Heart right ventricle (tissue), 16 donors: ENCODE measurements around the gene ZNF230. TPM values are rescaled to one million over a fixed set of nuclear protein-coding genes. Genes with fewer than 3 reads are reported as not detected.

Experiments used
- ATAC-seq, 8 donors: fragments of 200-7000 bp; cut with Tn5 transposase; one replicate each; pipeline ENCODE4 v1.9.1; 2020; ENCODE audit warnings: mild to moderate bottlenecking in 8 of 8, moderate library complexity in 8 of 8, moderate number of reproducible peaks in 1 of 8
- DNase-seq, 2 donors: peaks; one replicate each; pipeline ENCODE4 v3.0.0-alpha.2; 2020
- H3K27ac ChIP-seq, 10 donors: fragments of 200-600 bp; sonication (generic) in 2 of 10; one replicate each; pipeline versions ENCODE4 v1.5.0 to v1.8.0; 2020 to 2022; ENCODE audit warnings: mild to moderate bottlenecking in 3 of 10
- H3K27me3 ChIP-seq, 7 donors: fragments of 200-600 bp; one replicate each; pipeline ENCODE4 v1.8.0; 2021 to 2022; ENCODE audit warnings: mild to moderate bottlenecking in 2 of 7
- H3K36me3 ChIP-seq, 9 donors: fragments of 200-600 bp; sonication (generic) in 1 of 9; one replicate each; pipeline versions ENCODE4 v1.5.0 to v1.8.0; 2020 to 2022; ENCODE audit warnings: mild to moderate bottlenecking in 2 of 9
- H3K4me1 ChIP-seq, 9 donors: fragments of 200-600 bp; sonication (generic) in 1 of 9; one replicate each; pipeline versions ENCODE4 v1.5.0 to v1.8.0; 2020 to 2022; ENCODE audit warnings: mild to moderate bottlenecking in 4 of 9
- H3K4me3 ChIP-seq, 10 donors: fragments of 200-600 bp; sonication (generic) in 2 of 10; one replicate each; pipeline versions ENCODE4 v1.5.0 to v1.8.0; 2020 to 2022; ENCODE audit warnings: mild to moderate bottlenecking in 7 of 10, moderate library complexity in 2 of 10
- H3K9me3 ChIP-seq, 11 donors: fragments of 200-600 bp in 10 of 11; sonication (generic) in 2 of 11; one replicate each; pipeline versions ENCODE4 v1.5.0 to v1.8.0; 2013 to 2022; ENCODE audit warnings: mild to moderate bottlenecking in 2 of 11, control low read depth in 1 of 11, moderate library complexity in 1 of 11
- CTCF ChIP-seq, 9 donors: fragments of 200-600 bp; sonication (generic) in 2 of 9; IDR thresholded peaks; one replicate each; pipeline versions ENCODE4 v1.5.0 to v1.8.0; 2021 to 2022; ENCODE audit warnings: antibody characterized with exemption in 9 of 9, mild to moderate bottlenecking in 5 of 9, moderate library complexity in 1 of 9
- WGBS, 2 donors: extraction: QIAGEN DNeasy Blood & Tissue Kit; methylation state at CpG; one replicate each; pipeline ENCODE4 v1.1.7; 2013; ENCODE audit warnings: inconsistent platforms in 1 of 2; 5-methylcytosine and 5-hydroxymethylcytosine counted together
- intact Hi-C, 10 donors: fragments of 100-400 bp; cut with DNase I; formaldehyde crosslinking; loops; one replicate each; pipeline versions ENCODE4 v1.11.1 to v1.14.2; 2022
- polyA plus RNA-seq, 2 donors: library from polyadenylated mRNA; stranded (reverse); fragments of 200-250 nt; gene quantifications; one replicate each; pipeline ENCODE4 v1.2.3, GENCODE V29; 2013
- total RNA-seq, 10 donors: library from RNA; stranded (reverse); fragmentation: NEBNext Ultra II Directional in 3 of 10; extraction: Animal tissue kit (Norgen Biotek cat#: 25700) in 3 of 10; gene quantifications; one replicate each; pipeline versions ENCODE4 v1.2.1 to v1.2.4, GENCODE V29; 2021 to 2023
- donor health status: Arrhythmogenic right ventricular cardiomyopathy.
- donor health status: ischemic (EF 13 %, LVEDD 7.1; RV severe dilation, severe dysfunction).
- donor health status: healthy with polysubstance abuse.
- donor health status: DM: no; HTN: yes; CAD: no.
- donor health status: DM: no; HTN: no; CAD: no.
- donor health status: ischemic (EF 25% LVEDD 6.9; RV normal size, moderate dysfunction).
- donor health status: ischemic (EF 25% LVEDD 5.7; RV mildly dilated, moderate dysfunction).
- donor health status: healthy.
- donor health status: DM: yes; HTN: yes; CAD: no.
- donor health status: Ischemic cardiomyopathy.
- donor health status: ischemic (EF 35%, LVEDD 5.7; RV mildly dilated, moderate dysfunction).
- donor health status: nonischemic (EF 11% LVEDD 7.7; RV severe dilation, severe dysfunction).
- donor health status: DM: yes; HTN: yes; CAD: no.
- donor health status: PGD.
- donor health status: ischemic (EF 29% LVEDD 5.4; RV normal size, mild dysfunction).
- donor health status: nonischemic (EF 23%, LVEDD 6.1; RV moderate dilation, normal function).

Gene ZNF230
- total and polyA plus RNA-seq, 12 donors = 1.4 to 4.3 (median 3.4) TPM

- Histone ChIP-seq H3K4me1 (no peaks in the 10 kb centered on the region), H3K9me3 (peaks cover 0 to 100% (median 62%) of the 10 kb centered on the region in 11 donors), H3K4me3 (no peak overlapping the region), H3K27me3 (no peaks in the 10 kb centered on the region), H3K36me3 (peaks cover 13 to 68% (median 58%) of the 10 kb centered on the region in 9 donors), H3K27ac (no peak overlapping the region)
- no peak for ATAC-seq
- no peak for TF ChIP-seq CTCF (IDR thresholded peaks at IDR 0.05)
- 93 to 100% methylated on average over 1 of the region's 1 CpG for WGBS, 2 donors
- intact Hi-C loops = no loop called here
- no peak for DNase-seq
Measured at GRCh38 chr19:44032001-44032610, 29.3 kb downstream of the ZNF230 start.

GRCh38 chr19:44042147-44042546 lies 39.4 kb downstream of the ZNF230 start:
- Histone ChIP-seq H3K9me3 (peaks cover 0 to 41% (median 22%) of the 10 kb centered on the region in 11 donors), H3K4me3 (no peak overlapping the region), H3K36me3 (no peaks in the 10 kb centered on the region), H3K27ac (no peak overlapping the region), H3K27me3 (peaks cover 0 to 31% (median 5%) of the 10 kb centered on the region in 7 donors), H3K4me1 (no peaks in the 10 kb centered on the region)
- TF ChIP-seq CTCF (IDR thresholded peaks at IDR 0.05) = no peak
- intact Hi-C loops = no loop called here
- ATAC-seq = no peak
- 73 to 76% methylated on average over 2 of the region's 2 CpGs for WGBS, 2 donors
- DNase-seq = no peak

- H3K4me1 ChIP-seq = peaks cover 3 to 21% (median 12%) of the 10 kb centered on the region in 9 donors
- no peak for TF ChIP-seq CTCF (IDR thresholded peaks at IDR 0.05)
- WGBS, 2 donors = 10 to 13% methylated on average over 21 of the region's 21 CpGs
- peaks cover 0 to 19% (median 9%) of the 10 kb centered on the region in 9 donors for H3K36me3 ChIP-seq
- H3K4me3 ChIP-seq = peak overlapping the region; percentile 29 to 81 (median 71)
- ATAC-seq = peak in 6 of 8 donors; percentile 4 to 57 (median 30)
- peaks cover 0 to 24% (median 0%) of the 10 kb centered on the region in 11 donors for H3K9me3 ChIP-seq
- peak overlapping the region in 7 of 10 donors; percentile 3 to 82 (median 64) for H3K27ac ChIP-seq
- peaks cover 0 to 43% (median 18%) of the 10 kb centered on the region in 7 donors for H3K27me3 ChIP-seq
- no peak for DNase-seq
- intact Hi-C loops = loop anchor here in 4 of 10 donors (1.0 to 5.0 kb wide), 4 partner anchors 41 to 69 kb away; partner anchors contain the start of genes ZNF155 (in 2 of the 4), ZNF224 (in 1 of the 4), ZNF225 (in 1 of the 4) and ZNF230 (in 1 of the 4)
Measured at GRCh38 chr19:44050740-44051649, 48.2 kb downstream of the ZNF230 start.
